HG03095 (cell line): ENCODE measurements around the gene NOS1AP.
"Not testable (repeated sequence)": the region's sequence is repeated elsewhere in the genome, so short reads cannot be mapped to it uniquely, and the experiment has no call there.

Experiments used
- ATAC-seq: cut with Tn5 transposase; IDR thresholded peaks from one replicate; pipeline ENCODE4 v1.9.1; 2021; ENCODE audit warnings: moderate library complexity; ENCODE audit not compliant: unreplicated experiment

NOS1AP gene

DNA sequence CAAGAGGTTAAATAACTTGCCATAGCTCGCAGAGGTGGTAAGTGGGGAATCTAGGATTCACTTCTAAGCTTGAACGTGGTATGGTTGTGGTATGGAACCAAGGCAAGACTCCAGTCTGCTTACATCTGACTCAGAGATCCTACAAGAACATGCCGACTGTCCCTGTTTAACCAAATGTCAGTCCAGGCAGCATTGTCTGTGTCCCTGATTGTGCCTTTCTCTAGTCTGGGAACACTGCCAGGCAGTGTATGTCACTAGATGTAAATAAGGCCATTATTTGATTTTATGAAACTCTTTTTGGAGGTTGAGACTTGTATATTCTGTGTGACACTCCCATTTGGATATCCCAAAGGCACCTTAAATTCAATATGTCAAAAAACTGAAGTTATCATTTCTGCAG, 96.0 kb downstream of the NOS1AP start:
- ATAC-seq = no peak

DNA sequence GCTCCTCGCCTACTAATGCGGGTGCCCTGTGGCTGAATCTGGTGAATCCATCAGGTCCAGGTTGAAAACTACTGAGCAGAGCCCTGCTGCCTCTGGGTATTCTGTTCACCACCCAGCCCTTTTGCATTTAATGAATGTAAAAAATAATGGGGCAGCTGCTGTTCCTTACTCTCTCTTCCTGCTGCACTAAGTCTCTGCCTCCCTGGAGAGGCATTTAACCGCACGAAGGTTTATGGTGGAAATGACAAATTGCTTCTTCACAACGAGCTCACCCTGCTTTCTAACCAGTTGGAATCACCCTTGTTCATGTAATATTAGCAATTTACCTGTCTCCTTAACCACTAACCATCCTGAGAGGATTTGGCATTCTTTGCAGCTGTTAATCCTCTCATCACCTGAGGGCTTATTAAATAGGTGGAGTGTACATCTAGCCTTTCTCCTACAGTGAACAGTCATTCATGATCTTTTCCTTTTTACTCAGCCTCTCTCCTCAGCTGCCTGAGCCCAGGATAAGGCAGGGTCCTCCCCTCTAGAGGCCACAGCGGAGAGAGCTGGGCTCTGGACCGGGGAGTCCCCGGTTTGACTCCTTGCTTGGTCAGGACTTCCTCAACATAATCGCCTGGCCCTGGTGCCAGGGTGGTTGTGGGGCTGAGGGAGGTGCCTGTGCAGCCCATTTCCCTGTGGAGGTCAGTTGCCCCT, 97.6 kb downstream of the NOS1AP start:
- ATAC-seq = no peak

DNA sequence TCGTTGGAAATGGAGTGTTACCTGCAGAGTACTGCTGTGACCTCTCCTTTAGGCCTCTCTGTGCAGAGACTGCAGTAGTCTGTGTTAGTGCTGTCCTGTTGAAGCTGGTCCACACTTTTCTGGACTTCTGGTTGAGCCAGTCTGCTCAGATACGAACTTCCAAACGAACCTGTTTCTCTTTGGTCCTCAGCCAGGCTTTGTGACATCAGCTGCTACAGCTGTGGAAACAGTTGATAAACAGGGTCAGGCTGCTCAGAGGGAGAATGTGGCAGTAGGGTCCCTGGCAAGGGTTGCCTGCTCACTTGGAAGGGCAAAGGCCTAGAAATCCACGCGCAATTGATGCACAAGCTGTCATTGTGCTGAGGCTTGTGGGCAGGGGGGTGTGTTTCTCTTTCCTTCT, 98.8 kb downstream of the NOS1AP start:
- no peak for ATAC-seq

GRCh38 chr1:162169031-162169790, 99.7 kb downstream of the NOS1AP start:
- ATAC-seq = no peak

- ATAC-seq = no peak
These were observed 101.6 kb downstream of the NOS1AP start for GRCh38 chr1:162171111-162171510.

DNA sequence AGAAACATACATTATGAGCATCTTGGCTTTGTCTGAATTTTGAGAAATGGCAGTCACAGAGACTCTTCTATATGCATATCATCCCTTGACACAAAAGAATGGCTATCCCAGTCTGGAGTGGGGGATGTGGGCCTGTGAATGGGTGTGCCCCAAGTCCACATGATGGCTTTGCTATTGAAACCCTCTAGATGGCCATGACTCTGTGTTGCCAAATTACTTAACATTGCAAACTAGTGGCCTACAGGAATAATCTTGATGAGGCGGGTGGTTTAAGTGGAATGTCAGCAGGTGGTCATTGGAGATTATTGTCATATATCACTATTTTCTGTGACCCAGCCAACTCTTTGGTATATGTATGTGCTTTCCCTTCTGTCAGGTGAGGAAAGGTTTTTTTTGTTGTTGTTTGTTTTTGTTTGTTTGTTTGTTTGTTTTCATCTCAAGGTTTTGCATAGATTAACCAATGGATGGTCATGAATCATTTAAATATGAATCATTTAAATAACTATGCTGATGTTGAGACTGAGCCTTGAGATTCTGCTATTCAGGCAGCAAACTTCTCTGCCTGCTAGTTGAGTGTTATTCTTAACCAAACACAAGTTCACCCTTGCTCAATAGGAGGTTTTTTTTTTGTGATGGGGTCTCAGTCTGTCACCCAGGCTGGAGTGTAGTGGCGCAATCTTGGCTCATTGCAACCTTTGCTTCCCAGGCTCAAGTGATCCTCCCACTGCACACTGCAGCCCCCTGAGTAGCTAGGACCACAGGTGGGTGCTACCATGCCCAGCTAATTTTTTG, 103.0 kb downstream of the NOS1AP start:
- no peak for ATAC-seq

- not testable (repeated sequence) for ATAC-seq
These were observed 104.1 kb downstream of the NOS1AP start for GRCh38 chr1:162173607-162174006.

GRCh38 chr1:162174027-162174426, 104.5 kb downstream of the NOS1AP start:
- not testable (repeated sequence) for ATAC-seq

DNA sequence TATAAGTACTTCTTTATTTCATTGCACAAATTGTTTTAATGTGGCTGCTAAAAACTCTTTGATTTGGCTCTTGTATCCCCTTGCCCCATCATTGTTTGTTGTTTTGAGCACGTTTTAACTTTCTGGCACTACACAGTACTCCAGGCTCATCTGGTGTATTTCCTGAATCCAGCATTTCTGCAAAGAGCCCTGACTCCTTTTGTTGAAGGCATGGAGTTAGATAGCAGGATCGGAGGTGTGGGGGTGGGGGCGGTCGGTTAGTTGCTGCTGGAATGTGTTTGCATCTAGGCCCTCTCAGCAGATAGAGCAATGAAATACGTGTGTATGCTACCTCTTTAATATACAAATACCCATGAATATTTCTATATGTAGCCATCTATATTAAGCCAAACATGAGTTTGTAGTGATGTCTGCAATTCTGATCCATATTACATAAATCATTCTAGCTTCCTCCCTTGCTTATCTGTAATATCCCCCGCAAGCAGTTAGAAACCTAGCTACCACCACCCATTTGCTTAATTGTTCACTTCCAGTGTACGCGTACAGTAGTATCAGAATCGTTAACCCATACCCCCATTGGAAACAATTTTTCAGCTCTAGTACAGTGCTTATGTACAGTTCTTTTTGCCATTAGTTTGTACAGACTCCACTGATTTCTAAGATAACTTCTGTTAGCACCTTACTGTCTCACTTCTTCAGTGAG, 106.0 kb downstream of the NOS1AP start:
- ATAC-seq = no peak

GRCh38 chr1:162177126-162177525, 107.6 kb downstream of the NOS1AP start:
- no peak for ATAC-seq

GRCh38 chr1:162178432-162178831, 108.9 kb downstream of the NOS1AP start:
- no peak for ATAC-seq

DNA sequence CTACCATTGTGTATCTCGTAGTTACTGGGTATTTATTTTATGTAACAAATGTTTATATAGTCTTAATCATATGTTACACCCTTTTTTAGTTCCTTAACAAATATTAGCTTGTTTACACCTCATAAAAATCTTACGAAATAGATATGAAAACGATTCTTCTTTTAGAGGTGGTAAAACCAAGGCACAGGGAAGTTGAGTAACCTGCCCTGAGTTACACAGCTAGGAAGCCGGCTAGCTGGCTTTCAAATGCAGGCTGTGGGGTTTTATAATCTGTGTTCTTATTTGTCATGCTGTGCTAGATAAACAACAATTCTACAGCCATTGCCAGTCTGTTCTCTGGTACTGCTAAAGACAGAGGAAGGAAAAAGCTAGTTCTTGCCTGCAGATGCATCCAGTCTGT, 109.6 kb downstream of the NOS1AP start:
- ATAC-seq = no peak

DNA sequence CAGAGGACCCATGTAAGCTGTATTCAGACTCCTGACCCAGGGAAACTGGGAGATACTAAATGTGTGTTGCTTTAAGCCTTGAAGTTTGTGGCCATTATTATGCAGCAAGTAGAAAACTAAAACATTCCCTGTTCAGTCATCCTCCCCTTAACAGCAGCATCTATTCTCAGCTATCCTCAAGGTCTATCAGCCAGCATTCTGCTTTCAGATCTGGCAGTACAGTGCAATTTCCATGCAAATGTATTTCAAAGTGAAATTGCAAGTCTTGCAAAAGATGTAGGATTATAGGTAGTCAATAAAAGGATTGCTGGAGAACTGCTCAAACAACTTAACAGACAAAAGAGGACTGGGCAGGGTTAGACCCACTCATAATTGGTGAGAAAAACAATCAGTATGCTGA, 111.3 kb downstream of the NOS1AP start:
- ATAC-seq = no peak

- no peak for ATAC-seq
These were observed 112.6 kb downstream of the NOS1AP start for GRCh38 chr1:162182090-162182489.

- ATAC-seq = no peak
These were observed 116.0 kb downstream of the NOS1AP start for GRCh38 chr1:162185314-162186025.

DNA sequence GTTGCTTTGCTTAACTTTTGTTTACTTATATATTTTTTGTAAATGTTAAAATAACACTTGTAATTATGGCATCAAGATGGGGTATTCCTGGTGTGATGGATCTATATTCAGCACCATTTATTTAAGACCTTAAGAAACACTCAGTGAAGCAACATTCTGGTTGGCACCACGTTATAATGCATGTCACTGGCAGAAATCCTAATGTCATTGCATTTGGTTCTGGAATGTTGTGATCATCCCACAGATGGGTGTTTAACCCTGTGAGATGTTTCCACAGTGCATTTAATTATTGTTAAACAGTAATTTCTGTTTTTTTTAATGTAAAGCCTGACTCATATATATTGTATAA, 116.5 kb downstream of the NOS1AP start:
- ATAC-seq = no peak

GRCh38 chr1:162186406-162186805, 116.9 kb downstream of the NOS1AP start:
- ATAC-seq = no peak

- ATAC-seq = no peak
These were observed 118.3 kb downstream of the NOS1AP start for GRCh38 chr1:162187687-162188276.

DNA sequence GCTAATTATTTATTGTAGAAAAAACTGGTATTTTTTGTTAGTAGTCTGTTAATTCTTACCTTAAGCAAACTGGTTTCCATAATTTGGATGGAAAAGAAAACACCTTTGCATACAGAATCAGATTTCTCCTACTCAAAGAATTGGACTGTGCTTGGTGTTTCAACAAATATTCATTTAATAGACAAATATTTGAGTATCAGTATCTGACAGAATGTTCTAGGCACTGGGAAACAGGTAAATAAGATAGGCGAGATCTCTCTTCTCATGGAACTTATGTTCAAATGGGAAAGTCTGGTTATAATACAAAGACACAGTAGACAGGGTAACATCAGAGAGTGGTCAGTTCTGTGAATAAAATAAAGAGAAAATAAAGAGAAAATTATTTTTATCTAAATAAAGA, 119.9 kb downstream of the NOS1AP start:
- ATAC-seq = no peak
